Right cardiac atrium (tissue), 5 donors: Measurements from ENCODE around the gene HES6. TPM values are rescaled to one million over a fixed set of nuclear protein-coding genes. Genes with fewer than 3 reads are reported as not detected.

Experiments
- ATAC-seq, 2 donors: fragments of 200-7000 bp; cut with Tn5 transposase; one replicate each; pipeline versions ENCODE4 v1.8.0 to v1.9.1; 2020; ENCODE audit warnings: moderate library complexity in 2 of 2, mild to moderate bottlenecking in 1 of 2
- DNase-seq, 3 donors: peaks; one replicate each; pipeline ENCODE4 v3.0.0-alpha.2; 2020
- H3K27ac ChIP-seq: one replicate; pipeline ENCODE4 v1.5.1; 2013; ENCODE audit warnings: mild to moderate bottlenecking, low read length, control low read depth, moderate library complexity
- H3K27me3 ChIP-seq: one replicate; pipeline ENCODE4 v1.6.1; 2013; ENCODE audit not compliant: control insufficient read depth, insufficient read depth
- H3K4me1 ChIP-seq: one replicate; pipeline ENCODE4 v1.6.1; 2013; ENCODE audit warnings: low read length; ENCODE audit not compliant: control insufficient read depth, insufficient read depth
- H3K4me3 ChIP-seq: one replicate; pipeline ENCODE4 v1.5.1; 2013; ENCODE audit warnings: low read length, control low read depth
- H3K9me3 ChIP-seq: one replicate; pipeline ENCODE4 v1.6.1; 2013; ENCODE audit warnings: low read length; ENCODE audit not compliant: control insufficient read depth
- WGBS: extraction: QIAGEN DNeasy Blood & Tissue Kit; methylation state at CpG from one replicate; pipeline ENCODE4 v1.1.7; 2013; 5-methylcytosine and 5-hydroxymethylcytosine counted together
- intact Hi-C, 4 donors: fragments of 100-400 bp; cut with DNase I; formaldehyde crosslinking; loops; one replicate each; pipeline versions ENCODE4 v1.11.0 to v1.14.0; 2022 to 2023
- polyA plus RNA-seq: library from polyadenylated mRNA; stranded (reverse); fragments of 200-250 nt; gene quantifications from one replicate; pipeline ENCODE4 v1.2.3, GENCODE V29; 2013
- total RNA-seq, 4 donors: library from RNA; stranded (reverse); fragmentation: NEBNext Ultra II Directional; extraction: Animal tissue kit (Norgen Biotek cat#: 25700); gene quantifications; one replicate each; pipeline ENCODE4 v1.2.1, GENCODE V29; 2021
- donor health status: healthy with polysubstance abuse.
- donor health status: DM: no; HTN: yes; CAD: no.
- donor health status: DM: no; HTN: no; CAD: no.
- donor health status: DM: no; HTN: yes; CAD: no; lungs with severe emphysema.
- donor health status: DM: yes; HTN: yes; CAD: no.

HES6 gene
- total and polyA plus RNA-seq, 5 donors = 3.4 to 6.1 (median 4.8) TPM

DNA sequence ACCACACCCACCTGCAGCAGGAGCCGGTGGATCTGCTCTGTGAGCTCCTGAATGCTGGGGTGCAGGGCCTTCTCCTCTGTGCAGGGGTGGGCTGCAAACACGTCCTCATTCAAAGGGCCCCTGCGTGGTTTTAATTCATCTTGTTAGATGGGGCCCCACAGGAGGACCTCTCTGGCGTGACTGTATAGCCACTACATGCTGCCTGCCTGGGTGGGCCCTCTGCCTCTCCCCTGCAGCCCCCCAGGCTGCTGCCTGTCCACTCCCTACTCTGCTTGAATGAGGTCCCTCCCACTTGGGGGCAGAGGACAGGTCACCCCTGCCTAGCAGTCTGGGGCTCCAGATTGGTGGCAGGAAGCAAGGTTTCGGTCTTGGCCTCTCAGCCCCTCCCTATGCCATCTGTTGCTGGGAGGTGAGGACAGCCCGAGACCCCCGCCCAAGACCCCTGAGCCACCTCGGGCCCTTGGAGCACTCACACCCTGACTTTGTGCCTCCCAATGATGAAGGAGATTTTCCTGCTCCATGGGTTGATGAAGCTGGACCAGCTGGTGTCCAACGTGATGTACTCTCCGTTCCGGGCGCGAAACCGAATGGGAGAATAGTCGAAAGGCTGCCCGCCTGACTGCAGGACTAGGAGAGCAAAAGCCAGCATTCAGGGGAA, 22.0 kb upstream of the HES6 start:
- intact Hi-C loops = loop anchor here in 2 of 4 donors (2.0 to 10.0 kb wide), 3 partner anchors 137 to 407 kb away; partner anchors contain the start of gene RAMP1 (in 2 of the 2)
- H3K4me3 ChIP-seq = no peak overlapping the region
- no peak overlapping the region for H3K27ac ChIP-seq
- 90% methylated on average over 16 of the region's 16 CpGs for WGBS
- peaks cover 2% of the 10 kb centered on the region for H3K4me1 ChIP-seq
- H3K9me3 ChIP-seq = no peaks in the 10 kb centered on the region
- DNase-seq (peak in 1 of 3 donors; percentile 34), ATAC-seq (no peak)
- H3K27me3 ChIP-seq = no peaks in the 10 kb centered on the region

DNA sequence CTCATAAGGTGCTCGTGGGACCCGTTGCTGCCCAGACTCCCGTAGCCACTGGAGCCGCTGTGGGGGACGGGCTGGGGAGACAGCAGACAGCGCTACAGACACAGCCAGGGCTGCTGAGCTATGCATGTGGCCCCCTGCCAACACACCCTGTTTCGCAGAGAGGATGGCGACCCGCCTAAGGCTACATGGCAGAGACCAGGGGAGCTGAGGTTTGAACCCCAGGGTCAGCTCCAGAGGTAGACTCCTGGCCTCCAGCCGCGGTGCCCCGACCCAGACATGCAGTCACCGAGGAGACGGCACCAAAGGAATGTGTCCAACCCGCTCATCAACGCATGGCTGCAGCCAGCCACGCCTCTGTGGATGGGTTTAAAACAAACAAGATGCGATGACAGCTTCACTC, 21.0 kb upstream of the HES6 start:
- WGBS = 32% methylated on average over 18 of the region's 18 CpGs
- ATAC-seq (peak; percentile 37 to 46), DNase-seq (peak; percentile 51 to 81 (median 78))
- no peak overlapping the region for H3K4me3 ChIP-seq
- peaks cover 2% of the 10 kb centered on the region for H3K4me1 ChIP-seq
- H3K27me3 ChIP-seq = no peaks in the 10 kb centered on the region
- intact Hi-C loops = loop anchor here in 2 of 4 donors (2.0 to 10.0 kb wide), 3 partner anchors 136 to 406 kb away; partner anchors contain the start of gene RAMP1 (in 2 of the 2)
- H3K9me3 ChIP-seq = no peaks in the 10 kb centered on the region
- H3K27ac ChIP-seq = no peak overlapping the region

DNA sequence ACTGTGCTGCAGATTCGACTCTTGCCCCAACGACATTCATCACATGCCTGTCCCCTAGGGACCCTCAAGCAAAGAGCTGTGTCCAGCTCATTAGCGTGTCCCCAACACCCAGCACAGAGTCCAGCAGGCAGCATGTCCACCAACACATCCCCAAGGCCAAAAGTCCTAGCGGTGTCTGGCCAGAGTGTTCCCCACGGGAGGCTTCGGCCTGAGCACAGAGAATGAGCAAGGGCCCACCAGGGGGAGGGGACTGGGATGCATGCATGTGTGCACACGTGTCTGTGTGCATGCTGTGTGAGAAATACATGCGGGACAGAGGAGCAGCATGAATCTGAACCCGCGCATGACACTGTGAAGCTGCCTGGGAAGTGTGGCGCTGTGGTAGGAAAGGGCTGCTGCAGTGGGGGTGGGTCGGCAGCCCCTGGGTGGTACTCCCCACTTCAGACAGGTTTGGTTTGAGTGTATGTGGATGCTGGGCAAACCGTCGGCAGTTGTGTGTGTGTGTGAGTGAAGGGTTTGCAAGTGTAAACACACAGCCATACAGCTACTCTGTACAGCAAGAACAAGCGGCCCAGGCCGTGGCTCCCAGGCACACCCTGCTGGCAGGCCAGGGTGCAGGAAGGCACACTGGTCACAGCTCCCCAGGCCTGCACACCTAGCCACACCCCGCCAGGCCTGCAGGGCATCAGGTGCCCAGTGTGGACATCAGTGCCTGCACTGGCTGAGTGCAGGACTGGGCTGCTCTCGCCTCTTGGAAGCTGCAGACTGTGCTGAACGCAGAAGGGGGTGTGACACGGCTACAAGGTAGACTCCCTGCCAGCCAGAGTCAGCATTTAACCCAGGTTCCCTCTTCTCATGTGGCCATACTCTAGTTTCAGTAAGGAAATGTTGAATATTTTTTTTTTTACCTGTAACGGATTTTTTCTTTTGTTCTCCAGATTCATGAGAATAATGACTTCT, 19.5 kb upstream of the HES6 start:
- intact Hi-C loops = loop anchor here in 2 of 4 donors (2.0 to 10.0 kb wide), 3 partner anchors 135 to 405 kb away; partner anchors contain the start of gene RAMP1 (in 2 of the 2)
- Histone ChIP-seq H3K27me3 (no peaks in the 10 kb centered on the region), H3K4me3 (no peak overlapping the region), H3K27ac (no peak overlapping the region), H3K9me3 (no peaks in the 10 kb centered on the region), H3K4me1 (peaks cover 2% of the 10 kb centered on the region)
- DNase-seq (peak in 1 of 3 donors; percentile 45), ATAC-seq (no peak)
- 87% methylated on average over 21 of the region's 21 CpGs for whole genome bisulfite sequencing

DNA sequence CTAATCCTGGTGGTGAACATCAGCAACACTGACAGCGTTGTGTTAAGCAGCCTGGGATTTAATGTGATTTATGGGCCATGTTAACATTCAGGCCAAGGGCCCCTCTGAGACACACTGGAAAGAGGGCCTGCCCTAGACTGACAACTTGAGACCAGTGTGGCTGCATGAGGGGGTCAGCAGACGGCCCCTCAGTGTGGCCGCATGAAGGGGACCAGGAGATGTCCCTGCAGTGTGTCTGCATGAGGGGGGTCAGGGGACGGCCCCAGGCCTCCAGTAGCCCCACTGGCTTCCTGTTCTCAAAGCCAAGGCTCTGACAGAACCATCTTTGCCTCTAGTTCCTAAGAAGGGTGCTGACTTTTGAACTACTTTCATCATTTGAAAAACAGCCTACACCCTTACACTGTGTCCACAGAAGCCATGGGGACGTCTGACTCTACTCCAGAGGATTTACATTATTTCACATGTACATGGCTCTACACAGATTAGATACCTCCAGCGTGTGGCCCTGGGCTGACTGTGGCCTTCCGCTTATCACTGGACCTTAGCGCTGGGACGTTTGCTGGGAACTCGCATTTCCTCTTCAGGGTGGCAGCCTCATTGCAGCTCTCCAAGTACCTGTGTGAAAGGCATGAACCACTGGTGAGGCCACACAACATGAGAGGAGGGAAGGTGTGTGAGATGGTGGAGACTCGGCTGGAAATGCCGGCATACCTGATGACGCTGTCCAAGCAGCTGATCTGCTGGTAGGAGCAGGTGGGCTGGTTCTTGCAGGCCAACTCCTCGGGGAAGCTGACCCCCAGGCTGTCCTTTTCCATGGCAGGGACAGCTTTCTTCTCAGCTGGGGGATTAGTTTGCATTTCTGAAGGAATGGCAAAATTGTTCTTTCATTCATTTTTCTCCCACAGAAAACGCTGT, 18.2 kb upstream of the HES6 start:
- 92% methylated on average over 15 of the region's 15 CpGs for WGBS
- no peaks in the 10 kb centered on the region for H3K27me3 ChIP-seq
- H3K27ac ChIP-seq = no peak overlapping the region
- no peak overlapping the region for H3K4me3 ChIP-seq
- intact Hi-C loops = no loop called here
- ATAC-seq (no peak), DNase-seq (peak in 1 of 3 donors; percentile 7)
- H3K4me1 ChIP-seq = no peaks in the 10 kb centered on the region
- no peaks in the 10 kb centered on the region for H3K9me3 ChIP-seq

DNA sequence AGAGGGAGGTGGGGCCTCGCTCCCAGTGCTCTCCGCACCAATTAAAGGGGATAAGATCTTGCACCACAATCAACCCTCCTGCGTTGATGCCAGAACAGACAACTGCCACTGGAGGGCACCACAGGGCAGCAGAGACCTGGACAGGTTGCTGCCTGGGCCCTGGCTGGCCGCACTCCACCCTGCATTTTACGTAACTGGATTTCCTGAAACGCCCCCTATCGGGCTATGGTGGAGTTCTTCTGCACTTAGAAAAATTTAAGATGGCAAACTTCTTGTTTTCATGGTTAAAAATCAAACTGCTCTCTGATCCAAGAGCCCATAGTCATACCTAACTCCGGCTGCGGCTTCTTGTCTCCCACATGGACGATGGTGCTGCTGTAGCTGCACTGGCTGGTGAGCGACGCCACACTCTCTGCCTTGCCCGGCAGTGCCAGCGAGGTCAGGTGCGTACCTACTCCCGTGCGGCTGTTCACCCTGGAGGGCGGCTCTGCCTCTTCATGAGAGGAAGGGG, 16.8 kb upstream of the HES6 start:
- Histone ChIP-seq H3K27me3 (no peaks in the 10 kb centered on the region), H3K27ac (no peak overlapping the region), H3K4me1 (no peaks in the 10 kb centered on the region), H3K9me3 (no peaks in the 10 kb centered on the region), H3K4me3 (no peak overlapping the region)
- ATAC-seq = peak; percentile 29 to 62
- peak; percentile 71 to 83 (median 82) for DNase-seq
- whole genome bisulfite sequencing = 72% methylated on average over 18 of the region's 18 CpGs
- intact Hi-C loops = no loop called here

DNA sequence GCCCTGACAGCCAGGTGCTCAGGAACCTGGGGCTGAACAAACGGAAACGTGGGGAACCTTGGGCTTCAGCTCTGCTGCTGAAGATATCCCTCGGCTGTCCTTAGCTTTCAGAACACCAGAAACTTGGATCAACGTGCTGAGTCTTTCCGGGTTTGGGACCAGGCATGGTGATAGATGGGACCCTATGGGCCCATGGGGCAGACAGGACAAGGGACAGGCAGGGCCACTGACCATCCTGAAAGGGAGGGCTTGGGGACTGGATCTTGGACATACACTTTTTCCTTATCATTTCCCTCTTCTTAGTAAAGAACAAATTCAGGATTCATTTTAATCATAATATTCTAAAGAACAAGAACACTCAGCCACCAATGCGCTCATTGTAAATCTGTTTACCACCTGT, 16.3 kb upstream of the HES6 start:
- Histone ChIP-seq H3K27ac (no peak overlapping the region), H3K4me3 (no peak overlapping the region), H3K27me3 (no peaks in the 10 kb centered on the region), H3K9me3 (no peaks in the 10 kb centered on the region), H3K4me1 (no peaks in the 10 kb centered on the region)
- intact Hi-C loops = no loop called here
- DNase-seq (peak in 1 of 3 donors; percentile 5), ATAC-seq (no peak)
- WGBS = 92% methylated on average over 6 of the region's 6 CpGs

DNA sequence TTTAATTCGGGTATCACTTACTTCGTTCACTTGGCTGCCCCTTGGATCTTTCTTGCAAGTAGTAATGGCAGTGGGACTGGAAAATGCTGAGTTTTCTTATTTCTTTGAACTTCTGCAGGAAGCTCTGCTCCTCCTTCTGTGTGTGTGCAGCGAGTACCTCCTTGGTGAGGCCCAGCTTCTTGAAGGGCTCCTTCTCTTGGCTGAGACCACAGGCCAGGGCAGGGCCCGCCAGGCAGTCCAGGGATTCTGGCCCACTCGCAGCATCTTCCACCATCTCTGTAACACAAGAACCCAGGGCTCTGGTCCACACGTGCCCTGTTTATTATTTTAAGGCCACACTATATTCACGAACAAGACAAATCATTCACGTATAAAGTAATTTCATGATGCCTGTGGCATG, 15.8 kb upstream of the HES6 start:
- ATAC-seq = no peak
- WGBS = 94% methylated on average over 8 of the region's 8 CpGs
- no peaks in the 10 kb centered on the region for H3K9me3 ChIP-seq
- H3K4me3 ChIP-seq = no peak overlapping the region
- H3K27me3 ChIP-seq = no peaks in the 10 kb centered on the region
- H3K27ac ChIP-seq = no peak overlapping the region
- intact Hi-C loops = no loop called here
- H3K4me1 ChIP-seq = no peaks in the 10 kb centered on the region
- peak in 1 of 3 donors; percentile 2 for DNase-seq

DNA sequence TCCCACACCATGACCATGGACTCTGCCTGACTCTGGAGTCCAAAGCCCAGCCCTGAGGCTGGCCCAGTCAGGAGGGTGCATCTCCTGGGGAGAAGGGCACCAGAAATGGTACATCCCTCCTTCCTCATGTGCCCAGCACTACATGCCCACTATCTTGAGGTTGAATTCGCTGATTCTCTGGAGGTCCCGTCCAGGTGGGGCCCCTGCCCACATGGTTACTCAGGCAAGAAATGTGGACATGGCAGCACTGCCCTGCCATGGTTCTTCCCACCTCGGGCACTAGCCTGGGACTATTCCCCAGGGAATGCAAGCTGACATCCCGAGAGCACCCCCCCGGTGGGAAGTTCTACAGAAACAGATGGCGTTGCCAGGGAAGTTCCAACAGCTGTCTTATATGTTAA, 15.3 kb upstream of the HES6 start:
- intact Hi-C loops = no loop called here
- peak in 1 of 3 donors; percentile 18 for DNase-seq

DNA sequence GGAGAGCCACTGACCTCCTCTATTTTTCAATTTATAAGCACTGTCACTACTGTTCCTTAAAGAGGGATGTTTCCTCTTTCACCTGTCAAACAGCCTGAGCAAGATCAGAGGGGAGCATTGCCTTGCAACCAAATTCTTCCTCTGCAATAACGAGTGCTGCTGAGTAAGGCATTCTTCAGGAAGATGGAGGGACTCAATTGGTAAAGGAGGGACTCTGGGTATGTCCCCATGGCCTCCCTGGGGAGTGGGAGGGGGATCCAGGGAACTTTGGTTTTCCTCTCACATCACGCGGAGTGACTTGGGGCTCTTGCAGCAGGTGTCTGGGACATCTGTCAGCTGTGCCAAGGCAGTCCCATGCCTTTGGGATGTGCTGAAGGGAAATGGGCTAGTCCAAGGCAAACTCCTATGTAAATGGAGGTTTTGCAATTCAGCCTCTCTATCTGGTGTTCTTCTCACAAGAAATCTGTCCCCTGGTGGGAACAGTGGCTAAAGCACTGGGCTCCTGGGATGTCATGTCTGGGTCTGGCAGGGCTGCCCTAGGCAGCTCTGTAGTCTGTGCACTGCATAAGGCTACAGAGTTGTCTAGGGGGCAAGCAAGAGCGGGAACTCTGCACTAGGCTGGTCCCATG, 14.4 kb upstream of the HES6 start:
- 69% methylated on average over 4 of the region's 4 CpGs for WGBS
- no peak overlapping the region for H3K4me3 ChIP-seq
- H3K9me3 ChIP-seq = no peaks in the 10 kb centered on the region
- H3K27ac ChIP-seq = no peak overlapping the region
- DNase-seq (peak in 1 of 3 donors; percentile 11), ATAC-seq (no peak)
- intact Hi-C loops = no loop called here
- no peaks in the 10 kb centered on the region for H3K27me3 ChIP-seq
- no peaks in the 10 kb centered on the region for H3K4me1 ChIP-seq

More for the DNA sequence above, 15.3 kb upstream of the HES6 start:
- no peak for ATAC-seq
- Histone ChIP-seq H3K27me3 (no peaks in the 10 kb centered on the region), H3K27ac (no peak overlapping the region), H3K4me3 (no peak overlapping the region), H3K4me1 (no peaks in the 10 kb centered on the region), H3K9me3 (no peaks in the 10 kb centered on the region)
- 86% methylated on average over 6 of the region's 6 CpGs for WGBS
